ENCODE results near the gene TXNL4B. TPM values are rescaled to one million over a fixed set of nuclear protein-coding genes. Genes with fewer than 3 reads are reported as not detected.
"Not testable (repeated sequence)": the region's sequence is repeated elsewhere in the genome, so short reads cannot be mapped to it uniquely, and the experiment has no call there.

TXNL4B gene
- total RNA-seq, 2 experiments from 2014 or later = 17.6 to 24.6 TPM

GRCh38 chr16:72068930-72069329 lies 24.5 kb downstream of the TXNL4B start:
- ATAC-seq (no peak), DNase-seq (no peak)
- intact Hi-C loops (cut with DNase I, micrococcal nuclease) = loop anchor here in 1 of 2 experiments (10.0 kb wide), 1 partner anchor 1886 kb away; no protein-coding TSS in a partner anchor
- Mint-ChIP-seq H3K27me3 (no peaks in the 10 kb centered on the region), H3K4me3 (no peak overlapping the region), H3K36me3 (ENCODE audit: low read depth) (no peaks in the 10 kb centered on the region), H3K4me1 (no peaks in the 10 kb centered on the region), H3K9me3 (ENCODE audit: low read depth) (no peaks in the 10 kb centered on the region), H3K27ac (no peak overlapping the region)
- CTCF ChIA-PET = interaction anchor here (1.1 to 1.4 kb wide), 2 partner anchors 11 to 28 kb away, joined by 3 to 5 read pairs; no protein-coding TSS in a partner anchor
- POLR2A ChIA-PET = no interaction called here

GRCh38 chr16:72066747-72067146 lies 26.7 kb downstream of the TXNL4B start:
- intact Hi-C loops (cut with DNase I, micrococcal nuclease) = loop anchor here (1.0 to 10.0 kb wide), 2 partner anchors 33 to 1888 kb away; no protein-coding TSS in a partner anchor
- ChIA-PET CTCF (interaction anchor here (0.7 to 1.3 kb wide), 8 partner anchors 9 to 79 kb away, joined by 3 to 5 read pairs (median 4); no protein-coding TSS in a partner anchor), POLR2A (no interaction called here)
- Mint-ChIP-seq H3K27ac (no peak overlapping the region), H3K36me3 (ENCODE audit: low read depth) (no peaks in the 10 kb centered on the region), H3K9me3 (ENCODE audit: low read depth) (no peaks in the 10 kb centered on the region), H3K4me3 (no peak overlapping the region), H3K4me1 (no peaks in the 10 kb centered on the region), H3K27me3 (no peaks in the 10 kb centered on the region)
- no peak for ATAC-seq
- DNase-seq = no peak

GRCh38 chr16:72064361-72064894 lies 29.0 kb downstream of the TXNL4B start:
- DNase-seq (no peak), ATAC-seq (no peak)
- Mint-ChIP-seq H3K9me3 (ENCODE audit: low read depth) (no peaks in the 10 kb centered on the region), H3K4me1 (no peaks in the 10 kb centered on the region), H3K36me3 (ENCODE audit: low read depth) (no peaks in the 10 kb centered on the region), H3K27ac (no peak overlapping the region), H3K4me3 (no peak overlapping the region), H3K27me3 (no peaks in the 10 kb centered on the region)
- intact Hi-C loops (cut with DNase I, micrococcal nuclease) = loop anchor here in 1 of 2 experiments (10.0 kb wide), 1 partner anchor 1890 kb away; no protein-coding TSS in a partner anchor
- ChIA-PET CTCF (interaction anchor here (0.6 kb wide), 1 partner anchor 1011 kb away, joined by 3 read pairs; no protein-coding TSS in a partner anchor), POLR2A (no interaction called here)

- intact Hi-C loops (cut with DNase I, micrococcal nuclease) = loop anchor here in 1 of 2 experiments (10.0 kb wide), 1 partner anchor 1893 kb away; no protein-coding TSS in a partner anchor
- Mint-ChIP-seq H3K4me1 (no peaks in the 10 kb centered on the region), H3K4me3 (no peak overlapping the region), H3K36me3 (ENCODE audit: low read depth) (no peaks in the 10 kb centered on the region), H3K9me3 (ENCODE audit: low read depth) (no peaks in the 10 kb centered on the region), H3K27me3 (no peaks in the 10 kb centered on the region), H3K27ac (no peak overlapping the region)
- POLR2A ChIA-PET = no interaction called here
- DNase-seq (no peak), ATAC-seq (no peak)
- CTCF ChIA-PET = no interaction called here
These were observed 31.9 kb downstream of the TXNL4B start for GRCh38 chr16:72061564-72061963.

GRCh38 chr16:72060405-72060804 lies 33.0 kb downstream of the TXNL4B start:
- ATAC-seq = no peak
- Mint-ChIP-seq H3K27me3 (no peaks in the 10 kb centered on the region), H3K9me3 (ENCODE audit: low read depth) (no peaks in the 10 kb centered on the region), H3K4me1 (no peaks in the 10 kb centered on the region), H3K4me3 (no peak overlapping the region), H3K27ac (no peak overlapping the region), H3K36me3 (ENCODE audit: low read depth) (no peaks in the 10 kb centered on the region)
- CTCF ChIA-PET = no interaction called here
- POLR2A ChIA-PET = no interaction called here
- DNase-seq = no peak
- intact Hi-C loops (cut with DNase I, micrococcal nuclease) = loop anchor here in 1 of 2 experiments (10.0 kb wide), 1 partner anchor 1894 kb away; no protein-coding TSS in a partner anchor

- H3K27ac Mint-ChIP-seq; H3K4me1 Mint-ChIP-seq; CTCF ChIA-PET; DNase-seq; ATAC-seq; H3K36me3 Mint-ChIP-seq (ENCODE audit: low read depth); H3K4me3 Mint-ChIP-seq; H3K27me3 Mint-ChIP-seq; H3K9me3 Mint-ChIP-seq (ENCODE audit: low read depth); POLR2A ChIA-PET; intact Hi-C loops (cut with DNase I, micrococcal nuclease): not testable (repeated sequence)
These were observed 34.4 kb downstream of the TXNL4B start for GRCh38 chr16:72059060-72059459.

GRCh38 chr16:72057313-72057712 lies 36.1 kb downstream of the TXNL4B start:
- ATAC-seq; H3K36me3 Mint-ChIP-seq (ENCODE audit: low read depth); H3K9me3 Mint-ChIP-seq (ENCODE audit: low read depth); intact Hi-C loops (cut with DNase I, micrococcal nuclease); POLR2A ChIA-PET; H3K4me1 Mint-ChIP-seq; H3K27me3 Mint-ChIP-seq; H3K4me3 Mint-ChIP-seq; DNase-seq; CTCF ChIA-PET; H3K27ac Mint-ChIP-seq: not testable (repeated sequence)

GRCh38 chr16:72055911-72056310 lies 37.5 kb downstream of the TXNL4B start:
- no peaks in the 10 kb centered on the region for H3K4me1 Mint-ChIP-seq
- no peaks in the 10 kb centered on the region for H3K36me3 Mint-ChIP-seq (ENCODE audit: low read depth)
- H3K27ac Mint-ChIP-seq = no peak overlapping the region
- H3K4me3 Mint-ChIP-seq = no peak overlapping the region
- ChIA-PET CTCF (interaction anchor here (0.6 kb wide), 2 partner anchors 18 to 125 kb away, joined by 3 read pairs; no protein-coding TSS in a partner anchor), POLR2A (interaction anchor here (0.6 kb wide), 1 partner anchor 62 kb away, joined by 3 read pairs; no protein-coding TSS in a partner anchor)
- no peaks in the 10 kb centered on the region for H3K27me3 Mint-ChIP-seq
- DNase-seq (no peak), ATAC-seq (no peak)
- intact Hi-C loops (cut with DNase I, micrococcal nuclease) = no loop called here
- H3K9me3 Mint-ChIP-seq (ENCODE audit: low read depth) = peaks cover 2% of the 10 kb centered on the region

- H3K36me3 Mint-ChIP-seq (ENCODE audit: low read depth); DNase-seq; H3K4me1 Mint-ChIP-seq; H3K27ac Mint-ChIP-seq; ATAC-seq; H3K4me3 Mint-ChIP-seq; H3K9me3 Mint-ChIP-seq (ENCODE audit: low read depth); POLR2A ChIA-PET; H3K27me3 Mint-ChIP-seq; intact Hi-C loops (cut with DNase I, micrococcal nuclease): not testable (repeated sequence)
- CTCF ChIA-PET = interaction anchor here (1.2 kb wide), 1 partner anchor 18 kb away, joined by 4 read pairs; no protein-coding TSS in a partner anchor
These were observed 39.1 kb downstream of the TXNL4B start, which contains the start of gene HP for GRCh38 chr16:72054254-72054847. HP (plus strand) TSS chr16:72054505; CDS start chr16:72054653, 148 bp downstream.

GRCh38 chr16:72051818-72052217 lies 41.6 kb downstream of the TXNL4B start:
- peaks cover 13% of the 10 kb centered on the region for H3K9me3 Mint-ChIP-seq (ENCODE audit: low read depth)
- DNase-seq (no peak), ATAC-seq (no peak)
- CTCF ChIA-PET = no interaction called here
- no peak overlapping the region for H3K4me3 Mint-ChIP-seq
- H3K27me3 Mint-ChIP-seq = no peaks in the 10 kb centered on the region
- POLR2A ChIA-PET = no interaction called here
- peaks cover 5% of the 10 kb centered on the region for H3K36me3 Mint-ChIP-seq (ENCODE audit: low read depth)
- no peaks in the 10 kb centered on the region for H3K4me1 Mint-ChIP-seq
- no peak overlapping the region for H3K27ac Mint-ChIP-seq
- intact Hi-C loops (cut with DNase I, micrococcal nuclease) = no loop called here

GRCh38 chr16:72050769-72051464 lies 42.5 kb downstream of the TXNL4B start:
- ChIA-PET CTCF (interaction anchor here (1.0 kb wide), 1 partner anchor 439 kb away, joined by 3 read pairs; no protein-coding TSS in a partner anchor), POLR2A (no interaction called here)
- intact Hi-C loops (cut with DNase I, micrococcal nuclease) = no loop called here
- H3K4me3 Mint-ChIP-seq = no peak overlapping the region
- no peaks in the 10 kb centered on the region for H3K4me1 Mint-ChIP-seq
- H3K36me3 Mint-ChIP-seq (ENCODE audit: low read depth) = peaks cover 5% of the 10 kb centered on the region
- H3K27ac Mint-ChIP-seq = no peak overlapping the region
- no peak for DNase-seq
- no peaks in the 10 kb centered on the region for H3K27me3 Mint-ChIP-seq
- ATAC-seq = no peak
- peaks cover 13% of the 10 kb centered on the region for H3K9me3 Mint-ChIP-seq (ENCODE audit: low read depth)

Measured in activated CD4-positive, alpha-beta T cell treated with anti-CD3 and anti-CD28 coated beads for 36 hours (primary cell).